ENCODE data around the gene THEMIS2. TPM values are rescaled to one million over a fixed set of nuclear protein-coding genes. Genes with fewer than 3 reads are reported as not detected.

The THEMIS2 gene
- polyA plus RNA-seq, 1 donor (not counting 4 experiments of a cell fraction or from before 2014, with no cell fraction given): 1.3 TPM

DNA sequence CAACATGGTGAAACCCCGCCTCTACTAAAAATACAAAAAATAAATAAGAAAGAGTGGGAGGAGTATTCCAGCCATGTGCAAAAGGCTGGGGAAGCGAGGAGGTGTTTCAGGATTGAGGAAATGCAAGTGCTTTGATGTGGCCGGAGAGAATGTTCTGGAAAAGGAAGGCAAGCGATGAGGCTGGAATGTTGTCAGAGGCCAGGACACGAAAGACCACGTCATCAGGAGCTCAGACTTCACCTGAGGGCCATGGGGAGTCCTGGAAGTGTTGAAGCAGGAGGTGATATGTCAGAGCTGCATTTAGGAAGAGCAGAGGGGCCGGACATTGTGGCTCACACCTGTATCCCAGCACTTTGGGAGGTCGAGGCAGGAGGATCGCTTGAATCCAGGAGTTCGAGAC lies 10.9 kb upstream of the THEMIS2 start:
- no peak overlapping the region for H3K4me3 ChIP-seq (ENCODE audit: control insufficient read depth in 2 of 3, extremely low read depth in 1 of 3, insufficient read depth in 2 of 3, low read depth in 1 of 3, low read length in 3 of 3)
- no peaks in the 10 kb centered on the region for H4K20me1 ChIP-seq (ENCODE audit: control insufficient read depth, extremely low read depth, insufficient read depth, low read length)
- H3K4me2 ChIP-seq (ENCODE audit: control insufficient read depth, extremely low read depth, insufficient read depth, low read depth, low read length): no peak overlapping the region
- no peak overlapping the region for H2AFZ ChIP-seq (ENCODE audit: control insufficient read depth, low read length)
- H3K36me3 ChIP-seq (ENCODE audit: control insufficient read depth in 2 of 2, extremely low read depth in 1 of 2, insufficient read depth in 2 of 2, low read length in 2 of 2): no peaks in the 10 kb centered on the region
- H3K27ac ChIP-seq (ENCODE audit: control insufficient read depth, insufficient read depth, low read length): no peak overlapping the region
- no peaks in the 10 kb centered on the region for H3K9me3 ChIP-seq (ENCODE audit: control insufficient read depth, low read depth, low read length)
- H3K9me1 ChIP-seq (ENCODE audit: control insufficient read depth, extremely low read depth, insufficient read depth, low read length): no peaks in the 10 kb centered on the region
- peaks cover 22% of the 10 kb centered on the region for H3K4me1 ChIP-seq (ENCODE audit: control insufficient read depth, extremely low read depth, insufficient read depth, low read length)
- dilution Hi-C loops (cut with MboI; ENCODE audit: extremely low pct_ligation_motif_present, low sequenced_read_pairs): no loop called here
- no peak for FAIRE-seq
- TF ChIP-seq EZH2 (IDR thresholded peaks at IDR 0.05; ENCODE audit: low read length): no peak
- TF ChIP-seq, protein P1, sequence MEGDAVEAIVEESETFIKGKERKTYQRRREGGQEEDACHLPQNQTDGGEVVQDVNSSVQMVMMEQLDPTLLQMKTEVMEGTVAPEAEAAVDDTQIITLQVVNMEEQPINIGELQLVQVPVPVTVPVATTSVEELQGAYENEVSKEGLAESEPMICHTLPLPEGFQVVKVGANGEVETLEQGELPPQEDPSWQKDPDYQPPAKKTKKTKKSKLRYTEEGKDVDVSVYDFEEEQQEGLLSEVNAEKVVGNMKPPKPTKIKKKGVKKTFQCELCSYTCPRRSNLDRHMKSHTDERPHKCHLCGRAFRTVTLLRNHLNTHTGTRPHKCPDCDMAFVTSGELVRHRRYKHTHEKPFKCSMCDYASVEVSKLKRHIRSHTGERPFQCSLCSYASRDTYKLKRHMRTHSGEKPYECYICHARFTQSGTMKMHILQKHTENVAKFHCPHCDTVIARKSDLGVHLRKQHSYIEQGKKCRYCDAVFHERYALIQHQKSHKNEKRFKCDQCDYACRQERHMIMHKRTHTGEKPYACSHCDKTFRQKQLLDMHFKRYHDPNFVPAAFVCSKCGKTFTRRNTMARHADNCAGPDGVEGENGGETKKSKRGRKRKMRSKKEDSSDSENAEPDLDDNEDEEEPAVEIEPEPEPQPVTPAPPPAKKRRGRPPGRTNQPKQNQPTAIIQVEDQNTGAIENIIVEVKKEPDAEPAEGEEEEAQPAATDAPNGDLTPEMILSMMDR (optimal IDR thresholded peaks at IDR 0.05 in 1 of 3, IDR thresholded peaks at IDR 0.05 in 1 of 3, conservative IDR thresholded peaks at IDR 0.05 in 1 of 3; ENCODE audit: extremely low read depth in 1 of 3, insufficient read depth in 2 of 3, low read length in 3 of 3): no peak
- no peak for DNase-seq (ENCODE audit: low read depth, low spot score)
- H3K79me2 ChIP-seq (ENCODE audit: control insufficient read depth, insufficient read depth, low read length): no peaks in the 10 kb centered on the region
- no peaks in the 10 kb centered on the region for H3K27me3 ChIP-seq (ENCODE audit: control insufficient read depth, extremely low read depth, insufficient read depth, low read length)
- no peak overlapping the region for H3K9ac ChIP-seq (ENCODE audit: control insufficient read depth, extremely low read depth, insufficient read depth, low read length)

DNA sequence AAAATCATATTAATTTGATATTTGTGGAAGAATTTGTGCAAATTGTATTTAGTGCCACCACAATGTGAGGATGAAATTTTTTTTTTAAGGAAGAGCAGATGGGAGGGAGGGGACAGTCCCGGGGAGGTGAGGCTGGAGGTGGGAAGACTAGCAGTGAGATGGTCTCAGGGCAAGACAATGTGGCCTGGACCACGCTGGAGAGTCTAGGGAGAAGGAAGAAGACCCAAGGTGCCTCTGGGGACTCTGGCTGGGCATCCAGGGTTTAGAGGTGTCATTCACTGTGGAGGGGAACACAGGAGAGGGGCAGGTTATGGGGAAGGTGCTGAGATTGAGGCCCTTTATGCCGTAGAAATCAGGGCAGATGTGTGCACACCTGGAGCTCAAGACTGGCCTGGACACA lies 10.3 kb upstream of the THEMIS2 start:
- H3K9ac ChIP-seq (ENCODE audit: control insufficient read depth, extremely low read depth, insufficient read depth, low read length): no peak overlapping the region
- H3K36me3 ChIP-seq (ENCODE audit: control insufficient read depth in 2 of 2, extremely low read depth in 1 of 2, insufficient read depth in 2 of 2, low read length in 2 of 2): no peaks in the 10 kb centered on the region
- H3K9me3 ChIP-seq (ENCODE audit: control insufficient read depth, low read depth, low read length): no peaks in the 10 kb centered on the region
- H4K20me1 ChIP-seq (ENCODE audit: control insufficient read depth, extremely low read depth, insufficient read depth, low read length): no peaks in the 10 kb centered on the region
- no peaks in the 10 kb centered on the region for H3K79me2 ChIP-seq (ENCODE audit: control insufficient read depth, insufficient read depth, low read length)
- TF ChIP-seq, protein P1 (optimal IDR thresholded peaks at IDR 0.05 in 1 of 3, IDR thresholded peaks at IDR 0.05 in 1 of 3, conservative IDR thresholded peaks at IDR 0.05 in 1 of 3; ENCODE audit: extremely low read depth in 1 of 3, insufficient read depth in 2 of 3, low read length in 3 of 3): no peak
- TF ChIP-seq EZH2 (IDR thresholded peaks at IDR 0.05; ENCODE audit: low read length): no peak
- H2AFZ ChIP-seq (ENCODE audit: control insufficient read depth, low read length): no peak overlapping the region
- no peaks in the 10 kb centered on the region for H3K27me3 ChIP-seq (ENCODE audit: control insufficient read depth, extremely low read depth, insufficient read depth, low read length)
- H3K27ac ChIP-seq (ENCODE audit: control insufficient read depth, insufficient read depth, low read length): no peak overlapping the region
- no peak for FAIRE-seq
- H3K4me3 ChIP-seq (ENCODE audit: control insufficient read depth in 2 of 3, extremely low read depth in 1 of 3, insufficient read depth in 2 of 3, low read depth in 1 of 3, low read length in 3 of 3): no peak overlapping the region
- no peaks in the 10 kb centered on the region for H3K9me1 ChIP-seq (ENCODE audit: control insufficient read depth, extremely low read depth, insufficient read depth, low read length)
- dilution Hi-C loops (cut with MboI; ENCODE audit: extremely low pct_ligation_motif_present, low sequenced_read_pairs): no loop called here
- DNase-seq (ENCODE audit: low read depth, low spot score): no peak
- H3K4me1 ChIP-seq (ENCODE audit: control insufficient read depth, extremely low read depth, insufficient read depth, low read length): peaks cover 22% of the 10 kb centered on the region
- H3K4me2 ChIP-seq (ENCODE audit: control insufficient read depth, extremely low read depth, insufficient read depth, low read depth, low read length): no peak overlapping the region
